ENCODE measurements around the gene MAPK10.

Gene MAPK10

GRCh38 chr4:86359944-86360478 is at the start of gene MAPK10:
MAPK10 (minus strand) TSS chr4:86360053.
- peak; percentile 17 for DNase-seq (ENCODE audit: extremely low spot score, insufficient read length, low read depth)

GRCh38 chr4:86403575-86403974 is 43.7 kb upstream of the MAPK10 start:
- no peak for FAIRE-seq
- DNase-seq (ENCODE audit: extremely low spot score, insufficient read length, low read depth), result no peak

More at GRCh38 chr4:86359944-86360478, at the start of gene MAPK10:
- peak; percentile 94 for FAIRE-seq

GRCh38 chr4:86401826-86402225 is 42.0 kb upstream of the MAPK10 start:
- FAIRE-seq (no peak), DNase-seq (ENCODE audit: extremely low spot score, insufficient read length, low read depth) (no peak)

GRCh38 chr4:86400216-86400615 is 40.4 kb upstream of the MAPK10 start:
- DNase-seq (ENCODE audit: extremely low spot score, insufficient read length, low read depth), result no peak
- no peak for FAIRE-seq

GRCh38 chr4:86398187-86398586 is 38.3 kb upstream of the MAPK10 start:
- DNase-seq (ENCODE audit: extremely low spot score, insufficient read length, low read depth), result no peak

GRCh38 chr4:86393749-86394148 is 33.9 kb upstream of the MAPK10 start:
- FAIRE-seq (no peak), DNase-seq (ENCODE audit: extremely low spot score, insufficient read length, low read depth) (no peak)

More at GRCh38 chr4:86398187-86398586, 38.3 kb upstream of the MAPK10 start:
- no peak for FAIRE-seq

- no peak for FAIRE-seq
- DNase-seq (ENCODE audit: extremely low spot score, insufficient read length, low read depth), result no peak
Observed at GRCh38 chr4:86389664-86390063, 29.8 kb upstream of the MAPK10 start.

GRCh38 chr4:86388252-86388651 is 28.4 kb upstream of the MAPK10 start:
- no peak for DNase-seq (ENCODE audit: extremely low spot score, insufficient read length, low read depth)
- no peak for FAIRE-seq

GRCh38 chr4:86386817-86387415 is 27.1 kb upstream of the MAPK10 start:
- DNase-seq (ENCODE audit: extremely low spot score, insufficient read length, low read depth), result no peak
- FAIRE-seq, result no peak

GRCh38 chr4:86386201-86386600 is 26.3 kb upstream of the MAPK10 start:
- DNase-seq (ENCODE audit: extremely low spot score, insufficient read length, low read depth) (no peak), FAIRE-seq (no peak)

GRCh38 chr4:86381431-86381830 is 21.6 kb upstream of the MAPK10 start:
- DNase-seq (ENCODE audit: extremely low spot score, insufficient read length, low read depth), result no peak
- FAIRE-seq, result no peak

- DNase-seq (ENCODE audit: extremely low spot score, insufficient read length, low read depth) (no peak), FAIRE-seq (no peak)
Observed at GRCh38 chr4:86380181-86380724, 20.4 kb upstream of the MAPK10 start.

GRCh38 chr4:86376850-86377249 is 17.0 kb upstream of the MAPK10 start:
- DNase-seq (ENCODE audit: extremely low spot score, insufficient read length, low read depth), result no peak
- no peak for FAIRE-seq

GRCh38 chr4:86368433-86368832 is 8.6 kb upstream of the MAPK10 start:
- FAIRE-seq (no peak), DNase-seq (ENCODE audit: extremely low spot score, insufficient read length, low read depth) (no peak)

GRCh38 chr4:86367577-86367976 is 7.7 kb upstream of the MAPK10 start:
- FAIRE-seq, result no peak
- DNase-seq (ENCODE audit: extremely low spot score, insufficient read length, low read depth), result no peak

GRCh38 chr4:86366920-86367319 is 7.1 kb upstream of the MAPK10 start:
- FAIRE-seq (no peak), DNase-seq (ENCODE audit: extremely low spot score, insufficient read length, low read depth) (no peak)

- FAIRE-seq (no peak), DNase-seq (ENCODE audit: extremely low spot score, insufficient read length, low read depth) (no peak)
Observed at GRCh38 chr4:86362510-86362909, 2.7 kb upstream of the MAPK10 start.

GRCh38 chr4:86358257-86358656 is 1.6 kb downstream of the MAPK10 start:
- no peak for FAIRE-seq
- no peak for DNase-seq (ENCODE audit: extremely low spot score, insufficient read length, low read depth)

GRCh38 chr4:86357608-86358007 is 2.2 kb downstream of the MAPK10 start:
- DNase-seq (ENCODE audit: extremely low spot score, insufficient read length, low read depth), result no peak
- FAIRE-seq, result no peak

GRCh38 chr4:86356425-86357210 is 3.2 kb downstream of the MAPK10 start:
- DNase-seq (ENCODE audit: extremely low spot score, insufficient read length, low read depth), result no peak

GRCh38 chr4:86354390-86354789 is 5.5 kb downstream of the MAPK10 start:
- FAIRE-seq, result no peak
- DNase-seq (ENCODE audit: extremely low spot score, insufficient read length, low read depth), result no peak

More at GRCh38 chr4:86356425-86357210, 3.2 kb downstream of the MAPK10 start:
- FAIRE-seq, result no peak

Data from GM18507 (cell line).